Subcutaneous abdominal adipose tissue (tissue), 5 donors: ENCODE results near the gene SAA1.

Experiments
- H3K27ac ChIP-seq: one replicate; pipeline ENCODE4 v1.7.0; 2013; ENCODE audit warnings: low read depth, mild to moderate bottlenecking, inconsistent platforms, low read length, moderate library complexity
- H3K27me3 ChIP-seq, 5 donors: one replicate each; pipeline ENCODE4 v1.7.0; 2013; ENCODE audit warnings: low read length in 5 of 5, inconsistent platforms in 1 of 5; ENCODE audit not compliant: control insufficient read depth in 5 of 5, insufficient read depth in 4 of 5
- H3K36me3 ChIP-seq, 5 donors: one replicate each; pipeline ENCODE4 v1.7.0; 2013; ENCODE audit warnings: low read length in 5 of 5; ENCODE audit not compliant: control insufficient read depth in 5 of 5, insufficient read depth in 5 of 5
- H3K4me1 ChIP-seq, 5 donors: one replicate each; pipeline ENCODE4 v1.7.0; 2013; ENCODE audit warnings: low read length in 5 of 5, mild to moderate bottlenecking in 3 of 5, moderate library complexity in 1 of 5; ENCODE audit not compliant: control insufficient read depth in 5 of 5, insufficient read depth in 5 of 5
- H3K4me3 ChIP-seq, 5 donors: one replicate each; pipeline ENCODE4 v1.7.0; 2013; ENCODE audit warnings: low read length in 5 of 5, low read depth in 1 of 5
- H3K9ac ChIP-seq, 5 donors: one replicate each; pipeline ENCODE4 v1.7.0; 2013; ENCODE audit warnings: low read length in 5 of 5, mild to moderate bottlenecking in 4 of 5, moderate library complexity in 3 of 5
- H3K9me3 ChIP-seq, 5 donors: one replicate each; pipeline ENCODE4 v1.7.0; 2013; ENCODE audit warnings: low read length in 5 of 5; ENCODE audit not compliant: control insufficient read depth in 5 of 5
- donor health status: healthy.
- donor health status: healthy.
- donor health status: healthy.
- donor health status: healthy.
- donor health status: healthy.

SAA1 gene

DNA sequence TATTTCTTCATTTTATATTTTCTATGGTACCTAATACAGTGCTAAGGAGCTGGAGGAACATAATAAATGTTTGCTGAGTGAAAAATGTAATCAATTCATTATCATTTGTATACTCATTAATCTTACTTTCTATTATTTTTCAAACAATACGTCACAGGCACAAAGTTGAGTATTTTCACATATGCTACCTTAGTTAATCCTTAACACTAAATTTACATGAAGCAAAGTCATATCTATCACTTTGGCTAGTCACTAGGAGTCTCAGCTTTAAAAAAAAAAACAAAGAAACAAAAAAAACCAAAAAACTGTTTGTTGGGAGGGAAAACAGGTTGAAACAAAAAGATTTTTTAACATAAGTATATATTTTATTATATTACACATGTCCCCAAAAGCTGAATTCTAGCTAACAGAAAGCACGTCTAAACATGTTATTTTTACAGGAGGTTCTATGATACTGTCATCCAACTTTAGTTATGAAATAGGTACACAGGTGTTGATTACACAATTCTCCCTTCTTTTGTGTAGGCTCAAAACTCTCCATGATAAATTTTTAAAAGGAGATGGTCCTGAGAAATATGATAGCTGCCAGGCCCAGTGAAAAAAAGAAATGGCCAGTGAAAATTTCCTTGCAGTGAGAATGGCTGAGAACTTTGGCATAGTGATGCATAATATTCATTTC lies 41.5 kb downstream of the SAA1 start:
- Histone ChIP-seq H3K4me3 (no peak overlapping the region), H3K27me3 (no peaks in the 10 kb centered on the region), H3K36me3 (peaks cover 35 to 72% (median 51%) of the 10 kb centered on the region in 5 donors), H3K9me3 (no peaks in the 10 kb centered on the region), H3K27ac (no peak overlapping the region), H3K4me1 (peaks cover 0 to 5% (median 0%) of the 10 kb centered on the region in 5 donors), H3K9ac (no peak overlapping the region)

DNA sequence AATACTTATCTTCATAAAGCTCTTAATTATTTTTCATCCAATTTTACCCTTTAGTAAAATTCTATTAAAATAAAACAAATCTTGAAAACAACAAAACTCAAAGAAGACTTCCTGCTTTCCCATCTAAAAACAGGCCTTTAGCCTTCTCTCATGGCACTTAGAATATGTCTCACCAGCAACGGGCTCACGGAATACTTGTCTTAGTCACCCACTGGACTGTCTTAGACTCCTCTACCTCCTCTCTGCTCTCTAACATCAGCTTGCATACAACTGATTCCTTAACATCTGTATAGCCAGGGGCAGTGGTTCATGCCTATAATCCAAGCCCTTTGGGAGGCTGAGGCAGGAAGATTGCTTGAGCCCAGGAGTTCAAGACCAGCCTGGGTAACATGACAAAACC lies 42.2 kb downstream of the SAA1 start:
- Histone ChIP-seq H3K27ac (no peak overlapping the region), H3K4me1 (peaks cover 0 to 4% (median 0%) of the 10 kb centered on the region in 5 donors), H3K4me3 (no peak overlapping the region), H3K9ac (no peak overlapping the region), H3K36me3 (peaks cover 34 to 67% (median 47%) of the 10 kb centered on the region in 5 donors), H3K27me3 (no peaks in the 10 kb centered on the region), H3K9me3 (no peaks in the 10 kb centered on the region)

DNA sequence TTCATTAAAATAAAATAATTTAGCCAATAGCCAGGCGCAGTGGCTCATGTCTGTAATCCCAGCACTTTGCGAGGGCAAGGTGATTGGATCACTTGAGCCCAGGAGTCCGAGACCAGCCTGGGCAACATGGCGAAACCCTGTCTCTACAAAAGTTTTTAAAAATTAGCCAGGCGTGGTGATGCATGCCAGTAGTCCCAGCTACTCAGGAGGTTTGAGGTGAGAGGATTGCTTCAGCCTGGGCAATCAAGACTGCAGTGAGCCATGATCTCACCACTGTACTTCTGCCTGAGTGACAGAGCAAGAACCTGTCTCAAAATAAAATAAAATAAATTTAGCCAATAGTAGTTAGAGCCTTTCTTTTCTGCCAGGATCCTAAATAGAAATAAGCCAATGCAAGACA lies 43.6 kb downstream of the SAA1 start:
- H3K27ac ChIP-seq: no peak overlapping the region
- no peak overlapping the region for H3K9ac ChIP-seq
- H3K4me1 ChIP-seq: peaks cover 0 to 4% (median 0%) of the 10 kb centered on the region in 5 donors
- peaks cover 29 to 52% (median 40%) of the 10 kb centered on the region in 5 donors for H3K36me3 ChIP-seq
- no peaks in the 10 kb centered on the region for H3K9me3 ChIP-seq
- no peak overlapping the region for H3K4me3 ChIP-seq
- H3K27me3 ChIP-seq: no peaks in the 10 kb centered on the region

DNA sequence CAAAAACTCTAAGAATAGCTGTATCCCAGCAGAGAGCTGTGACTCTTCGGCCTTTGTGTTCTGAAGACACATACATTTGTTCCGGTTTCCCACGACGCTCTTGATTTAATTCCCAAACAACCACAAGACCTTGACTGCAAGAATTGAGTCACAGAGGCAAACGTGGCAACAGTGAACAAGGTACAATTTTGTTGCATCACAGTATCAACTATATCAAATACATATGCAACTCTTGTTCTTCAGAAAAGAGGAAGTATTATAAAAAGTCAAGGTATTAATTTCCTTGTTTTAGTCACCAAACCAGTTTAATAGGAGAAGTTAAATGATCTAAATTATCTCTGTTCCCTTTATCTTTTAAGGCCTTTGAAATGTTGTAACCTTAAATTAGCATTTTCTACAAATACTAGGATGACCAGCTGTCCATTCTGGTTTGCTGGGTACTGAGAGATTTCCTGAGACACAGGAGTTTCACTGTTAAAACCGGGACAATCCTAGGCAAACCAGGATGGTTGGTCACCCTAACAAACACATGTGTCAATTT lies 44.8 kb downstream of the SAA1 start:
- Histone ChIP-seq H3K9me3 (no peaks in the 10 kb centered on the region), H3K4me1 (peaks cover 0 to 9% (median 0%) of the 10 kb centered on the region in 5 donors), H3K4me3 (no peak overlapping the region), H3K27ac (no peak overlapping the region), H3K27me3 (no peaks in the 10 kb centered on the region), H3K36me3 (peaks cover 22 to 46% (median 34%) of the 10 kb centered on the region in 5 donors), H3K9ac (no peak overlapping the region)

DNA sequence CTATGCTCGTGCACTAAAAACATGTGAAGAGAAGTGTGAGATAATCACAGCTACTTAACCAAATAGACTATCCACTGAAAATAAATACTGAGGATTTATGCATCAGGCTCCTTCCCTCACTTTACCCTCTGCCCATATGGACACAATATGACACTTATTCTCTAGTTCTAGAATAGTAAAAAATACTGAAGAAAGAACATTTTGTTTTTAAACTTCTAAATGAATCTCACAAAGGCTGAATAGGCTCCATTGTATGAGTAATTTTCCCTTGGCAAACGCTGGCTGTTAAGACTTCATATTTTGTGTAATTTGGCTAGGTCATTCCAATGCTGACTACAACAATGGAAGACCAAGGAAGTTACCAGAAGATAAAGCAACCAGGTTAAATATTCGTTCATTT lies 45.9 kb downstream of the SAA1 start:
- Histone ChIP-seq H3K27me3 (no peaks in the 10 kb centered on the region), H3K9me3 (no peaks in the 10 kb centered on the region), H3K9ac (no peak overlapping the region), H3K4me3 (no peak overlapping the region), H3K27ac (no peak overlapping the region), H3K36me3 (peaks cover 17 to 37% (median 29%) of the 10 kb centered on the region in 5 donors), H3K4me1 (peaks cover 0 to 9% (median 0%) of the 10 kb centered on the region in 5 donors)

DNA sequence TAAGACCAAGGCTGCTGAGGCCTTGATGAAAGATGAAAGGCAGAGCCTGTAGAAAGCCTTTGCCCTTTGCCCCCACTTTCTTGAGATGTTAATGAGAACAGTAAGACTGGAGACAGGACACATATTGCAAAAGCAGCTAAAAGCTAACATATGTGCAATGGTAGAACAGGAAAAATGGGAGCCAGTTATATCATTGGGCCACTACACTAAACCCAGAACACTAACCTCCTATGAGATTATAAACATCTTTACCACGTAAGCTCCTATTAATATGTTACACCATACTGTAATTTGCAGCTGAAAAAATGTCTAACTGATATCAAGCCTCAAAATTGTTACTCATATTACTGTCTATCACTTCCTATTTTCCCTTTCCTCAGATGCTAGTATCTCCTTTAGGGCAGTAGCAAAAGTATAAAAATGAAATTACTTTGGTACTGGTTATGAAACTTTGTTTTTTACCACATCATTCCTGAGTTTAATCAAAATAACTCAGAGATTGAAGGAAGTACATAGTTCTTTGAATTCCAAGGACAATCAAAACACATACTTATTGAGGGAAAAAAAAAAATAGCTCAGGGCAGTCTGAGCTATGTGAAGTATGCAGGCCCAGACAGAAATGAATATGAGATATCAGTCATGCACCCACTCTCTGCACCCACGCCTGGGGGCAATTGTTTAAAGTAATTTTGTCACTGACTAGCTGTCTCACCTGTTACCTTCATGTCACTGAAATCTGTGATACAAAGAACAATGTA lies 46.8 kb downstream of the SAA1 start:
- Histone ChIP-seq H3K9ac (no peak overlapping the region), H3K36me3 (peaks cover 15 to 36% (median 28%) of the 10 kb centered on the region in 5 donors), H3K27me3 (no peaks in the 10 kb centered on the region), H3K4me1 (peaks cover 0 to 9% (median 0%) of the 10 kb centered on the region in 5 donors), H3K27ac (no peak overlapping the region), H3K9me3 (no peaks in the 10 kb centered on the region), H3K4me3 (no peak overlapping the region)

DNA sequence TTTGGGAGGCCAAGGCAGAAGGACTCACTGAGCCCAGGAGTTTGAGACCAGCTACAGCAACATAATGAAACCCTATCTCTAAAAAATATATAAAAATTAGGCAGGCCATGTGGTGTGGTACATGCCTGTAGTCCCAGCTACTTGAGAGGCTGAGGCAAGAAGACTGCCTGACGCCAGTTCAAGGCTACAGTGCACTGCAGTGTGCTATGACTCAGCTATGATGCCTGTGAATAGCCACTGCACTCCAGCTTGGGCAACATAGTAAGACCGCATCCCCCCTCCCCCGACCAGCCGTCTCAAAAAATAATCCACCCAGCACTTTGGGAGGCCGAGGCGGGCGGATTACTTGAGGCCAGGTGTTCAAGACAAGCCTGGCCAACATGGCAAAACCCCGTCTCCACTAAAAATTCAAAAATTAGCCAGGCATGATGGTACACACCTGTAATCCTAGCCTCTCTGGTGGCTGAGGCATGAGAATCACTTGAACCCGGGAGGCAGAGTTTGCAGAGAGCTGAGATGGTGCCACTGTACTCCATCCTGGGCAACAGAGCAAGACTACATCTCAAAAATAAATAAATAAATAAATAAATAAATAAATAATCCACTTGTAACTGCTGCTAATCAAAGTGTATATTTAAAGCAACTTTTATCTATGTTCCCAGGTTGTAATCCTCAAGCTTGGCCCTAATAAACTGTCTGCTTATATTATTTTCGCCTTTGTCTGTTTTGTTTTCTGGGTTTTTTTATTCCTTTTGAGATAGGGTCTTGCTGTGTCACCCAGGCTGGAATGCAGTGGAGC lies 48.1 kb downstream of the SAA1 start:
- Histone ChIP-seq H3K9me3 (no peaks in the 10 kb centered on the region), H3K4me1 (peaks cover 0 to 9% (median 0%) of the 10 kb centered on the region in 5 donors), H3K27me3 (no peaks in the 10 kb centered on the region), H3K9ac (no peak overlapping the region), H3K4me3 (no peak overlapping the region), H3K36me3 (peaks cover 15 to 23% (median 20%) of the 10 kb centered on the region in 5 donors), H3K27ac (no peak overlapping the region)

DNA sequence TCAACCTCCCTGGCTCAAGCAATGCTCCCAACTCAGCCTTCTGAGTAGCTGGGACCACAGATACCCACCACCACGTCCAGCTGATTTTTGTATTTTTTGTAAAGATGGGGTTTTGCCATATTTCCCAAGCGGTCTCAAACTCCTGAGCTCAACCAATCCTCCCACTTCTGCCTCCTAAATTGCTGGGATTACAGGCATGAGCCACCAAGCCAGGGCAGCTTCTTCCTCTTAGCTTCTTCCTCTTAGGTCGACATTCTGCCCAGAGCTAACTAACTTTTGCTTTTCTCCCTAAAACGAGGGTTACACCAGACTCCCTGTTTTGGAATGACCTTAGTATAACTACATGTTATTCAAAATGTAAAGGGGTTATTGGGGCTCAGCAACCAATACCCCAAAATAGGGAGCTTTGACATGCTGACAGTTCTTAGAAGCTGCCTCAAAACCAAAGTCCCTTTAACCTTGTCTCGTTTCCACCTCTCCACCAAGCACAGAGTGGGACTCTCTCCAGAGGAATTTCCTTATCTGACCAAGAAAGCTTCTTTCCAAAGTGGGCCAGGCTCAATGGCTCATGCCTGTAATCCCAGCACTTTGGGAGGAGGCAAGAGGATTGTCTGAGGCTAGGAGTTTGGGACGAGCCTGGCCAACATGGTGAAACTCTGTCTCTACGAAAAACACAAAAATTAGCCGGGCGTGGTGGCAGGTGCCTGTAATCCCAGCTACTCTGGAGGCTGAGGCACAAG lies 48.9 kb downstream of the SAA1 start:
- Histone ChIP-seq H3K27ac (no peak overlapping the region), H3K4me1 (peaks cover 0 to 9% (median 0%) of the 10 kb centered on the region in 5 donors), H3K9ac (no peak overlapping the region), H3K9me3 (no peaks in the 10 kb centered on the region), H3K36me3 (peaks cover 10 to 15% (median 13%) of the 10 kb centered on the region in 5 donors), H3K27me3 (no peaks in the 10 kb centered on the region), H3K4me3 (no peak overlapping the region)

DNA sequence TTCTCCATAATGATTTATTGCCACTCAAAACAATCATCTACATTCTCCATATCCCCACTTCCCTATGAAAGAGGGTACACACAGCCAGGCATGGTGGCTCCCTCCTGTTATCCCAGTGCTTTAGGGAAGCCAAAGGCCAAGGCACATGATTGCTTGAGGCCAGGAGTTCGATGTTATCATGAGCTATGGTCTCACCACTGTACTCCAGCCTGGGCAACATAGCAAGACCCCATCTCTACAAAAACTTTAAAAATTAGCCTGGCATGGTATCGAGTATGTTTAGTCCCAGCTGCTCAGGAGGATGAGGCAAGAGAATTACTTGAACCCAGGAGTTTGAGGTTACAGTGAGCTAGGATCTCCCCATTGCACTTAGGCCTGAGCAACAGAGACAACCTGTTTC lies 49.8 kb downstream of the SAA1 start:
- Histone ChIP-seq H3K27ac (no peak overlapping the region), H3K9ac (no peak overlapping the region)

More for the DNA sequence above, 49.8 kb downstream of the SAA1 start:
- Histone ChIP-seq H3K4me3 (no peak overlapping the region), H3K36me3 (peaks cover under 1 to 5% (median 3%) of the 10 kb centered on the region in 5 donors), H3K4me1 (peaks cover 0 to 14% (median 5%) of the 10 kb centered on the region in 5 donors), H3K27me3 (no peaks in the 10 kb centered on the region), H3K9me3 (no peaks in the 10 kb centered on the region)
